GM10248 (cell line): Measurements from ENCODE around the gene ATG16L2.

Experiments
- CTCF ChIA-PET: fragments of 300-600 bp; sonication (Branson Sonifier 250); formaldehyde crosslinking; extraction: SDS; loops from one replicate; lab custom pipeline; 2021; ENCODE audit warnings: antibody characterized with exemption; lab: Yijun Ruan, JAX
- POLR2A ChIA-PET: fragments of 350-650 bp; sonication (Branson Sonifier 250); formaldehyde crosslinking; extraction: SDS; loops from one replicate; lab custom pipeline; 2020; ENCODE audit warnings: antibody characterized with exemption; lab: Yijun Ruan, JAX
- DNase-seq: peaks from one replicate; pipeline ENCODE4 v3.0.0; 2012; ENCODE audit errors: extremely low spot score
- CTCF ChIP-seq: IDR thresholded peaks from 2 replicates; pipeline ENCODE4 v1.5.1; 2012; ENCODE audit warnings: mild to moderate bottlenecking, low read depth; ENCODE audit errors: extremely low read depth, missing control alignments, control extremely low read depth

ATG16L2 gene

GRCh38 chr11:72816404-72816990 lies 2.3 kb downstream of the ATG16L2 start:
- DNase-seq: no peak
- ChIA-PET CTCF (interaction anchor here (1.0 to 11.8 kb wide), 5 partner anchors 22 to 535 kb away, joined by 3 to 83 read pairs (median 4); partner anchors contain the start of gene STARD10), POLR2A (no interaction called here)
- no peak for TF ChIP-seq CTCF

- CTCF ChIA-PET: interaction anchor here (2.9 to 11.8 kb wide), 2 partner anchors 24 to 93 kb away, joined by 7 to 83 read pairs; partner anchors contain the start of gene STARD10
- no peak for TF ChIP-seq CTCF
- no peak for DNase-seq
- POLR2A ChIA-PET: no interaction called here
Measured at GRCh38 chr11:72817966-72818365, 3.8 kb downstream of the ATG16L2 start.

GRCh38 chr11:72818971-72819370 lies 4.8 kb downstream of the ATG16L2 start:
- CTCF ChIA-PET: interaction anchor here (1.0 to 11.8 kb wide), 4 partner anchors 12 to 94 kb away, joined by 3 to 83 read pairs (median 4); partner anchors contain the start of gene STARD10
- POLR2A ChIA-PET: no interaction called here
- no peak for TF ChIP-seq CTCF
- DNase-seq: no peak

- ChIA-PET POLR2A (no interaction called here), CTCF (interaction anchor here (1.2 to 11.8 kb wide), 2 partner anchors 60 to 95 kb away, joined by 3 to 83 read pairs; no protein-coding TSS in a partner anchor)
- no peak for DNase-seq
- no peak for TF ChIP-seq CTCF
Measured at GRCh38 chr11:72820439-72821139, 6.4 kb downstream of the ATG16L2 start.

- TF ChIP-seq CTCF: no peak
- ChIA-PET CTCF (interaction anchor here (1.2 kb wide), 1 partner anchor 61 kb away, joined by 3 read pairs; no protein-coding TSS in a partner anchor), POLR2A (interaction anchor here (0.7 kb wide), 1 partner anchor 9 kb away, joined by 3 read pairs; no protein-coding TSS in a partner anchor)
- no peak for DNase-seq
Measured at GRCh38 chr11:72821221-72821919, 7.2 kb downstream of the ATG16L2 start.
